ENCODE results near the gene RNF144A. TPM values are rescaled to one million over a fixed set of nuclear protein-coding genes. Genes with fewer than 3 reads are reported as not detected.

The RNF144A gene
- 52.8 TPM for total RNA-seq

GRCh38 chr2:6917071-6917760 lies at the start of gene RNF144A:
RNF144A (plus strand) TSS chr2:6917412; CDS start chr2:6996927, 79,515 bp downstream.

GRCh38 chr2:6877402-6878304 lies 39.6 kb upstream of the RNF144A start, which contains the start of gene RSAD2:
RSAD2 (plus strand) TSS chr2:6877777; CDS start chr2:6877801, 24 bp downstream.

Other genes with a start within 250 kb of the RNF144A start
- gene CMPK2, start 51.5 kb upstream of the RNF144A start, total RNA-seq = 16.6 TPM
- gene RSAD2, start 39.6 kb upstream of the RNF144A start, total RNA-seq = 3.2 TPM

Measured in diencephalon (tissue), 1 donor.